ENCODE data around the gene VIPR2.

Gene VIPR2

DNA sequence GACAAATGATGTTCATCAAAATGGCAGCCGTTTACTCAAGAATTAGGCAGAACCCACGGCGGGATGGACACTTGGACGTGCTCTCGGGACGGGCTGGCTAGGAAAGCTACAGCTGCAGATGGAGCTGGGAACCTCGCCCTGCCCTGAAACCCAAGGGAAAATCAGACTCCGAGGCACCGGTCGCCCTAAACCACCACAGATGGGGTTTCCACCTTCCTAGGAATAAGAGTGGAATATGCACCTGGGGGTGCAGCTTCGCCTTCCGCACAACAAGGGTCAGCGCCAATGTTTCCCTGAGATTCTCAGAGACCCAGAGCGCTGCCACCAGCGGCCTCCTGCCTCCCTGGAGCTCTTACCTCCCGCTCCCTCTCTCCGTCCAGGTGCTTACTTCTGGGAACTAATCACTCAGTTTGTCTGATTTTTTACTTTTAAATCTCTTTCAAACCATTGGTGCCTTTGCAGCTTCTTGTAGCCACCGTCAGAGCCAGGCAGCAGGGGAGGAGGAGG, 165.6 kb downstream of the VIPR2 start:
- DNase-seq: no peak

Measured in NCI-H526 (cell line).